ENCODE data around the gene WASF3.

WASF3 gene

GRCh38 chr13:26727122-26727521, 169.6 kb downstream of the WASF3 start:
- Histone ChIP-seq H3K9ac (ENCODE audit: low read length in 5 of 5) (no peak overlapping the region), H3K27me3 (ENCODE audit: control insufficient read depth in 5 of 5, insufficient read depth in 4 of 5, low read length in 5 of 5) (no peaks in the 10 kb centered on the region), H3K4me1 (ENCODE audit: control insufficient read depth in 5 of 5, insufficient read depth in 5 of 5, low read length in 5 of 5) (no peaks in the 10 kb centered on the region), H3K9me3 (ENCODE audit: control insufficient read depth in 5 of 5, low read length in 5 of 5) (no peaks in the 10 kb centered on the region), H3K4me3 (ENCODE audit: low read depth in 1 of 5, low read length in 5 of 5) (no peak overlapping the region), H3K36me3 (ENCODE audit: control insufficient read depth in 5 of 5, insufficient read depth in 5 of 5, low read length in 5 of 5) (no peaks in the 10 kb centered on the region), H3K27ac (ENCODE audit: low read depth, low read length) (no peak overlapping the region)

DNA sequence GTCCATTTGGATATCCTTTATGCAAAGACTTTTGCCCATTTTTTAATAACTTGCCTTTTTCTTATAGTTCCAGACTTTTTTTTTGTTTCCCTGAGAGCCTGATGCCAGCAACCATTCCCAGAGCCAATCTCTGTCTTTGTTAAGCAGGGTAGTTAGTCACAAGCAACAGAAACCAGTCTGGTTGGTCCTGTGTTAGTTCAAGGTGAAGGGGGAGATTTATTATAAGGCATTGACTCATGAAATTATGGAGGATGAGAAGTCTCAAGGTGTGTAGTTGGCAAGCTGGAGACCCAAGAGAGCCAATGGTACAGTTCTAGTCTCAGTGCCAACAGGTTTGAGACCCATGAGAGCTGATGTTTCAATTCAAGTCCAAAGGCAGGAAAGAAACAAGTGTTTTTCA, 170.2 kb downstream of the WASF3 start:
- no peaks in the 10 kb centered on the region for H3K9me3 ChIP-seq (ENCODE audit: control insufficient read depth in 5 of 5, low read length in 5 of 5)
- no peaks in the 10 kb centered on the region for H3K4me1 ChIP-seq (ENCODE audit: control insufficient read depth in 5 of 5, insufficient read depth in 5 of 5, low read length in 5 of 5)
- H3K36me3 ChIP-seq (ENCODE audit: control insufficient read depth in 5 of 5, insufficient read depth in 5 of 5, low read length in 5 of 5), result no peaks in the 10 kb centered on the region
- H3K27me3 ChIP-seq (ENCODE audit: control insufficient read depth in 5 of 5, insufficient read depth in 4 of 5, low read length in 5 of 5), result no peaks in the 10 kb centered on the region
- no peak overlapping the region for H3K27ac ChIP-seq (ENCODE audit: low read depth, low read length)
- no peak overlapping the region for H3K9ac ChIP-seq (ENCODE audit: low read length in 5 of 5)
- H3K4me3 ChIP-seq (ENCODE audit: low read depth in 1 of 5, low read length in 5 of 5), result no peak overlapping the region

GRCh38 chr13:26735677-26736076, 178.2 kb downstream of the WASF3 start:
- Histone ChIP-seq H3K27me3 (ENCODE audit: control insufficient read depth in 5 of 5, insufficient read depth in 4 of 5, low read length in 5 of 5) (peaks cover 0 to 3% (median 0%) of the 10 kb centered on the region in 5 donors), H3K9ac (ENCODE audit: low read length in 5 of 5) (no peak overlapping the region), H3K9me3 (ENCODE audit: control insufficient read depth in 5 of 5, low read length in 5 of 5) (peaks cover 0 to 8% (median 0%) of the 10 kb centered on the region in 5 donors), H3K4me1 (ENCODE audit: control insufficient read depth in 5 of 5, insufficient read depth in 5 of 5, low read length in 5 of 5) (no peaks in the 10 kb centered on the region), H3K36me3 (ENCODE audit: control insufficient read depth in 5 of 5, insufficient read depth in 5 of 5, low read length in 5 of 5) (no peaks in the 10 kb centered on the region), H3K27ac (ENCODE audit: low read depth, low read length) (no peak overlapping the region), H3K4me3 (ENCODE audit: low read depth in 1 of 5, low read length in 5 of 5) (no peak overlapping the region)

Data from subcutaneous abdominal adipose tissue (tissue), 5 donors.